HG02840 (cell line): Measurements from ENCODE around the gene NAA20.

ENCODE experiments used
- ATAC-seq: cut with Tn5 transposase; IDR thresholded peaks from one replicate; pipeline ENCODE4 v1.9.1; 2021; ENCODE audit warnings: mild to moderate bottlenecking, moderate library complexity, moderate number of reproducible peaks; ENCODE audit not compliant: unreplicated experiment, low FRiP score

NAA20 gene

DNA sequence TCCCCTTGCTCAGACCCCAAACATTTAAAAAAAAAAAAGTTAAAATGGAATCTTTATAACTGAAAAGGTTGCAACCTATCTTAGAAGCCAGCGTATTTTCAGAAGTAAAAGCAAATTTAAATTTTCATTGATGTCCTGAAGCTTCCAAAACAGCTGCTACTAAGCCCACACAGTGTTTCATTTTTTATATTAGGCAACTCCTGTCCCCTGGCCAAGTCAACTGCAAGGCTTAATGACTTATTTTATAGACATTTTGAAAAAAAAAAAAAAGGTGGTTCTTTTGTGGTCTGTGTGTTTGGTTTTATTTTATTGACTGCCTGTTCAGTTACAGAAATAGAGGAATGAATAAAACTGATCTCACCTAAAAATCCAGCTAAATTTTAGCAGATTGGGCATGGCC lies 48.2 kb downstream of the NAA20 start:
- no peak for ATAC-seq

DNA sequence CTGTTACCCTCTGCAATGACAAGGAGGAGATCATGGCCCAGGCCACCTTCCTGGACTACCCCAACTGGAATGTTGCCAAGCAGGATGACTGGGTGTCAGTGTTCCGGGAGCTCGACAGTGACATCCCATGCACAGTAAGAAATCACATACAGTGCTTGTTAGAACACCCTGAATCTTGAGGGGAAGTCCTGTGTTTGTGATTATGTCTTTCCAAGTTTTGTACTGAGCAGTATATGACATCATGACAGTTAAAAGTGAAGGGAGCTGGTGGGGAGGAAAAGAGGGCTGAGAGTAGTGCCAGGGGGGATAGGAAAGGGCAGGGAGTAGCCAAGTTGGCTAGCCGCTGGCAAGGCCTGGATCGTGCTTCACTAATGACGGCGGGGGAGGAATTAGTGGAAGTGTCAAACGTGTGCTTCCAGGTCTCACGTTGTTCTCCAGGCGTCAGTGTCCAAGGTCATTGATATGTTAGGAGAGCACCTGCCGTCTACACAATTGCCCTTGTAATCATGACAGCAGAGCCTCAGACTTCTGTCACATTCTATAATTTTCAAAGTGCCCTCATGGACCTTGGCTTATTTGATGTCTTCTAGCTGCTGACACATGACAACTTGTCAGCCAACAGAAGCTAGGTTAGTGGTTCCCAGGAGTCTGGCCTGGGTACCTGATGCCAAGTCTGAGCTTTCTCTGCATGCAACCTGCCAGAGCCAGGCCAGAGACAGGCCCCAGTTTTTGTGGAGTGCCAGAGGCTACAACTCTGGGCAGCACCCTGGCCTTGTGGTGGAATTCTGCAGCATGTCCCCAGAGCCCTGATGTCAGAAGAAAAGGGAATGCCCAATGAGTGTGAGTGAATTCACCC lies 53.9 kb downstream of the NAA20 start:
- no peak for ATAC-seq

DNA sequence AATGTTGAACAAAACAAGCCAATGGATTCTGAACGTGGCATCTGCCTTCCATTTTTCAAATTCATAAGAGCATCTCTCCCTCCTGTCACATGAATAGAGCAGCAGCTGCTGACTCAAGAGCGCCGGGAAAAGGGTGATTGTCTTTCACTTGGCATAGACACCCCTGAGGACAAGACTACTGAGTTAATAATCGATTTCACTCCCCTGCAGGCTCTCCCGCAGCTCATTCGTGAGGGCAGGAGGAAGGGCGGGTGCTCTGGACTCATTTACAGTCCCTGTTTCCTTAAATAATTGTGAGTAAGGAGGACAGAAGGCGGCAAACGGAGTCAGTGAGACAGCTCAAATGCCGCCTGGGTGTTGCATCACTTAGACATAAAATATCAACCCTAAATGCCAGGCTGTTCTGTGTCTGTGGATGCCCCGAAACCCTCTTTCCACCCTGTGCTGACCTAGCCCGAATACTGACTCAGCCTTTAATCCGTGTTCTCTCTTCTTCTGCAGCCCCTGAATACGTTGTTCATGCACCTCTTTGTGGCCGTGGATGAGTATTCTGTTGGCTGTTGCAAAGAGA lies 56.7 kb downstream of the NAA20 start:
- no peak for ATAC-seq

DNA sequence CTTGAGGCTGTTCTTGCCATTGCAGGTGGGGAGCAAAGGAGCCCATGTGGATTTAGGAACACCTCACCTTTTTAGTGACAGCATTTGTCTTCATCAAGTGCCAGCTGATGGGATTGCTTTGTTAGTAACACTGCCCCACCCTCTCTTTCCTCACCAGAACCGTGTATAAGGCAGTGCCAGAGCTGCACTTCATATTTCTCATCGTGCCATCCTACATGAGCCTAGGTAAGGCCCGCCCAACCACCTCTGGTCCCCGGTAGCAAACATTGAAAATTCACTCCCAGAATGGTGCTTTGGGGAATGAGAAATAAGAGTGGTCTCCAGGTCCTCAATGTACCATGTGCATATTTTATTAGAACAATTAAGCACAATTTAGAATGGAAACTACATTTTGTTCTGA lies 57.9 kb downstream of the NAA20 start:
- no peak for ATAC-seq

DNA sequence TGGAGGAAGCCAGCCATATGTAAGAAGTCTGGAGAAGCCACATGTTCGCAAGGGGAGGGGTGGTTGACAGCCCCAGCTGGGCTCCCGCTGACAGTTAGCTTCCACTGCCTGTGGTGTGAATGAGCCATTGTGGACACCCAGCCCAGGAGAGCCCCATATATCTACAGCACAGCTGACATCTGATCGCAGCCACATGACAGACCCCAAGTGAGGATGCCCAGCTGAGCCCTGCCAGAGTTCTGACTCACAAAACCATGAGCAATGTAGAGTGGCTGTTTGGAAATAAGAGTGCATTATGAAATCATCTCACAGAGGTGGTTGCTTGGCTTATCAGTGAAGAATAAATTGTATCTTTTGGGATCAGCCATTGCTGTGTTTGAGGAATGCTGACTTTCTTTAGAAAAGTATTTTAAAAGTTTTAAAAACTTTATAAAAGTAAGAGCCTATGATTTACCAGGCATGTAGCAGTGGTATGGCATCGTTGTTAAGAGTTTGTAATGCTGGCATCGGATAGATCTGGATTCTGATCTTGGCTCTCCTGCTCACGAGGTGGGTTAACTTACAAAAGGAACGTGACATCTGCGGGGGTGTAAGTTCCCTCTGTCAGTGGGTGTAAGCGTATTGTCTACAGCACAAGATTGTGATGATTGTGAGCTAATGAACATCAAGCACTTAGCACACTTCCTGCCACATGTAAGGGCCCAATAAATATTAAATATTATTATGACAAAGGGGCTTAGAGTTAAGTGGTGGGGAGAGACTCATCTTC lies 59.3 kb downstream of the NAA20 start:
- ATAC-seq, result no peak

DNA sequence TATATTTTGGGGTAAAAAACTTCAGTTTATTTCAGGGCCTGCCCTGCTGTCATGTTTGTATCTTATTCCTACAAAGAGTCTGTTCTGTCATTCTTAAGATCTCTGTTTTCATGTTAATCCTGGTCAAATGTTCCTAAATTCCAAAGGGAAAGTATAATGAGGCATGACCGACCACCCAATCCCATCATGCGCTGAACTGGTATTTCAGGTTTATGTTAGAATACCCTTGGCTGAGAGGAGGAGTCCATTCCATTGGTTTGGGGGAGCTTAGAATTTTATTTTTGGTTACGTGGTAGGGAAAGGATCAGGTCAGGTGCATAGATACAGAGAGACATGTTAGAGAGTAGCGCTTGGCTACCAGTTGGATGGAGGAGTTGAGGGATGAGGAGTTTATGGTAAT lies 60.9 kb downstream of the NAA20 start:
- no peak for ATAC-seq

DNA sequence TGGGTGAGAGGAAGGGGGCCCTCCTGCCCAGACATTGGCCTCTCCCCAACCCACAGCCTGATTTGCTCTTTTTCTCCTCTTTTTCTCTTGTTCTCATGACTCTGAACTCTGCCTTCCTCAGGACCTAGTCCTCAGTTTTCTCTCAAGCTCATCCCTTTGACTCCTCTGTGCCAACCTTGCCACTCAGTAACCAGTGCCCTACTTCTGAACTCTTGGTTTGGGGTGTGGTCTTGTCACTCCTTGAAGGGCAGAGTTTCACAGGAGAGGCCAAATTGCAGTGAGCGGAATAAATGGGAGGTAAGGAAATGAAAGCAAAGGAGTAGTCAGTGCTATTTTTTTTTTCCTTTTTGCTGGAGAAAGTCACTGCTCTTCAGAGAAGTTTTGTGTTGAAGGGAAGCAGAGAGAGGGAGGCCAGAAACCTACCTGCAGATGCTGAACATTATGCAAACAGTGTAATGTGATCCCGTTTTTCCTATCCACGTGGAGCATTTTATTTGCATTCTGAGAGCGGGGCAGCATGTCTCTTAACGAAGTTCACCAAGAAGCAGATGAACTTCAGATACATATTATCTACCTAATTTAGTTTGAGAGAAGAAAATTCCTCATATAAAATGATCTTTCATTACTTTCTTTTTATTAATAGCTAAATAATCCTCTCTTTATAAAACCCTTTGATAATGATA lies 62.1 kb downstream of the NAA20 start:
- ATAC-seq, result no peak
